ENCODE results near the gene RNF227. TPM values are rescaled to one million over a fixed set of nuclear protein-coding genes. Genes with fewer than 3 reads are reported as not detected.

The RNF227 gene
- total and polyA plus RNA-seq, 2 of the 13 experiments (the other 11 are each of a cell fraction or from before 2014, with no cell fraction given): 0.20 to 0.79 TPM

DNA sequence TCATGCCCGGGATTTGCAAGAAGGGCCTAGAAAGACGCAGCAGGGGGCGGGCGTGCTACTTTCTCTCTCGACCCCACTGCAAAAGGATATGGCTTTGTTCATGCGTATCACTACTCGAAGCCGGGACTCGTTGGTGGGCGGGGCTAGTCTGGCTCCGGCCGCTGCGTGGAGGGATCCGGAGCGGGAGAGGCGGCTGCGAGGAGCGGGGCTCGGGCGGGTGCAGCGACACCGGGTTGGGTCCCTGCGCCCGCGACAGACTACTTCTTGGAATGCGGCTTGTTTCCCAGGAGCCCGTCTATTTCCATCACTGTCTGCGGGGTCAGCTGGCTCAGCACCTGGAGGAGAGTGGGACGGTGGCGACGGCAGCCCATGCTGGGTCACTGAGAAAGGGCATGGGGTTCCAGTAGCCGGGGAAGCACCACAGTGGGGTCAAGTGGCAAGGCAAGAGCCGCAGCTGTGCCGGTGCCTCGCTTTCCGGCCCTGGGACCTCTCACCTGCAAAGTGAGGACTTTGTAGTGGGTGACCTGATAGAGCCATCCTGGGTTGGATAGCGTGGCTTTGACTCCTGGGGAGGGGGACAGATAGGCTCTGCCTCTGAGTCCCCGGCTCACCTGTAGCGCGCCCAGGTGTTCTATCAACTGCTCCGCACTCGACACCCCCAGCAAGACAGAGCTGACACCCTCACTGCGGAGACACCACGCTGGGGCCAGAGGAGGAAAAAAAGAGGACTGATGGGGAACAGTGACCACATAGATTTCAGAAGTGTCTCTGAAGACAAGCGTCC lies 6.9 kb upstream of the RNF227 start:
- CTCF ChIA-PET (ENCODE audit: low intra/inter-chr PET ratio, low total read pairs): no interaction called here
- no peak overlapping the region for H3K4me2 ChIP-seq (ENCODE audit: low read depth, low read length)
- intact Hi-C loops (cut with micrococcal nuclease; ENCODE audit: unreplicated experiment): no loop called here

DNA sequence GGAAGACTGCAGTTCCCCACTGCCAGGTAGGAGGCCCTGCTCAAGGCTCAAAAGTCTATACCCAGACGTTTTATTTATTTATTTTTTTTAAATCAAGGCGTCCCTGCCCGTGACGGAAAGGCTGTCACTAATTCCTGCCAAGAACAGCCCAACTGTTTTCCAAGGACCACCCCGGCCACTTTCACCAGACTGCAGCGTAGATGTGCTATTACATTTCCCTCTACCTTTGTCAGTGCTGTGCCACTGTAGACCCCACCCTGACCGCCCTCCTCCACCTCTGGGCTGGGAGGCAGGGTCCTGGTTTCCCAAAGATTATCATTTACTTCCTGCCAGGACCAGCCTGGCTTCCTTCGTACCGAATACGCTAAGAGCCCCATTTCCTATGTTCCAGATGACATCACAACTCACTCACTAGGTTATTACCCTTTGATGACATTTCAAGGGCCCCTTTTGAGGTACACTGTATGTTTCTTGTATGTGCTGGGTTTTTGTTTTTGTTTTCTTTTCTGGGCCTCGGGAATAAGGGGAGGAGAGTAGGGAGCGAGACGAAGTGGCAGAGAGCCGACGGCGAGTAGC lies 6.3 kb upstream of the RNF227 start:
- POLR2A ChIA-PET: no interaction called here
- Histone ChIP-seq H3K27me3 (ENCODE audit: control insufficient read depth in 1 of 2, insufficient read depth in 2 of 2, low read length in 2 of 2) (no peaks in the 10 kb centered on the region), H3K4me2 (ENCODE audit: low read depth, low read length) (no peak overlapping the region), H3K9ac (ENCODE audit: insufficient read depth, low read depth, low read length) (no peak overlapping the region), H3K27ac (ENCODE audit: extremely low read length, insufficient read depth, low read length) (no peak overlapping the region), H3K4me1 (ENCODE audit: insufficient read depth, low read length) (no peaks in the 10 kb centered on the region), H3K9me3 (ENCODE audit: low read length) (no peaks in the 10 kb centered on the region), H3K4me3 (replicated peaks in 1 of 3; ENCODE audit: insufficient read depth in 1 of 3, low read depth in 2 of 3, low read length in 3 of 3) (no peak overlapping the region), H3K36me3 (replicated peaks in 1 of 2; ENCODE audit: control insufficient read depth in 1 of 2, insufficient read depth in 2 of 2, low read length in 2 of 2) (no peaks in the 10 kb centered on the region), H3K79me2 (ENCODE audit: insufficient read depth, low read length) (no peaks in the 10 kb centered on the region), H2AFZ (ENCODE audit: low read length) (no peak overlapping the region), H4K20me1 (ENCODE audit: insufficient read depth, low read length) (no peaks in the 10 kb centered on the region)
- TF ChIP-seq ZSCAN22 (CRISPR knock-in tag; IDR thresholded peaks at IDR 0.05) (no peak), CREB1 (IDR thresholded peaks at IDR 0.05) (peak; percentile 40; the same call in 1 of the 2 replicates), CREB1 (CRISPR knock-in tag; IDR thresholded peaks at IDR 0.05) (no peak), NFE2L2 (IDR thresholded peaks at IDR 0.05; ENCODE audit: low read length) (no peak)
- TF ChIP-seq, protein P1, sequence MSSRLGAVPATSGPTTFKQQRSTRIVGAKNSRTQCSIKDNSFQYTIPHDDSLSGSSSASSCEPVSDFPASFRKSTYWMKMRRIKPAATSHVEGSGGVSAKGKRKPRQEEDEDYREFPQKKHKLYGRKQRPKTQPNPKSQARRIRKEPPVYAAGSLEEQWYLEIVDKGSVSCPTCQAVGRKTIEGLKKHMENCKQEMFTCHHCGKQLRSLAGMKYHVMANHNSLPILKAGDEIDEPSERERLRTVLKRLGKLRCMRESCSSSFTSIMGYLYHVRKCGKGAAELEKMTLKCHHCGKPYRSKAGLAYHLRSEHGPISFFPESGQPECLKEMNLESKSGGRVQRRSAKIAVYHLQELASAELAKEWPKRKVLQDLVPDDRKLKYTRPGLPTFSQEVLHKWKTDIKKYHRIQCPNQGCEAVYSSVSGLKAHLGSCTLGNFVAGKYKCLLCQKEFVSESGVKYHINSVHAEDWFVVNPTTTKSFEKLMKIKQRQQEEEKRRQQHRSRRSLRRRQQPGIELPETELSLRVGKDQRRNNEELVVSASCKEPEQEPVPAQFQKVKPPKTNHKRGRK (CRISPR knock-in tag; IDR thresholded peaks at IDR 0.05): no peak
- TF ChIP-seq, protein P2, sequence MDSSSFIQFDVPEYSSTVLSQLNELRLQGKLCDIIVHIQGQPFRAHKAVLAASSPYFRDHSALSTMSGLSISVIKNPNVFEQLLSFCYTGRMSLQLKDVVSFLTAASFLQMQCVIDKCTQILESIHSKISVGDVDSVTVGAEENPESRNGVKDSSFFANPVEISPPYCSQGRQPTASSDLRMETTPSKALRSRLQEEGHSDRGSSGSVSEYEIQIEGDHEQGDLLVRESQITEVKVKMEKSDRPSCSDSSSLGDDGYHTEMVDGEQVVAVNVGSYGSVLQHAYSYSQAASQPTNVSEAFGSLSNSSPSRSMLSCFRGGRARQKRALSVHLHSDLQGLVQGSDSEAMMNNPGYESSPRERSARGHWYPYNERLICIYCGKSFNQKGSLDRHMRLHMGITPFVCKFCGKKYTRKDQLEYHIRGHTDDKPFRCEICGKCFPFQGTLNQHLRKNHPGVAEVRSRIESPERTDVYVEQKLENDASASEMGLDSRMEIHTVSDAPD (CRISPR knock-in tag; IDR thresholded peaks at IDR 0.05): no peak
- in situ Hi-C loops (cut with HindIII; ENCODE audit: extremely low pct_ligation_motif_present, low pct_unique_long_range_greater_than_20kb): no loop called here
- intact Hi-C loops (cut with micrococcal nuclease; ENCODE audit: unreplicated experiment): no loop called here
- no peak for FAIRE-seq
- BruUV-seq (replicated peaks): no TSS peak
- no peak for ATAC-seq
- 79% methylated on average over 16 of the region's 16 CpGs for WGBS (ENCODE audit: low lambda C conversion rate)
- CTCF ChIA-PET (ENCODE audit: low intra/inter-chr PET ratio, low total read pairs): no interaction called here
- no peak for DNase-seq (ENCODE audit: low spot score)

More for the DNA sequence above, 6.9 kb upstream of the RNF227 start:
- POLR2A ChIA-PET: no interaction called here
- no peaks in the 10 kb centered on the region for H3K4me1 ChIP-seq (ENCODE audit: insufficient read depth, low read length)
- in situ Hi-C loops (cut with HindIII; ENCODE audit: extremely low pct_ligation_motif_present, low pct_unique_long_range_greater_than_20kb): no loop called here
- H3K36me3 ChIP-seq (replicated peaks in 1 of 2; ENCODE audit: control insufficient read depth in 1 of 2, insufficient read depth in 2 of 2, low read length in 2 of 2): no peaks in the 10 kb centered on the region
- no peaks in the 10 kb centered on the region for H3K79me2 ChIP-seq (ENCODE audit: insufficient read depth, low read length)
- TF ChIP-seq, protein P3, sequence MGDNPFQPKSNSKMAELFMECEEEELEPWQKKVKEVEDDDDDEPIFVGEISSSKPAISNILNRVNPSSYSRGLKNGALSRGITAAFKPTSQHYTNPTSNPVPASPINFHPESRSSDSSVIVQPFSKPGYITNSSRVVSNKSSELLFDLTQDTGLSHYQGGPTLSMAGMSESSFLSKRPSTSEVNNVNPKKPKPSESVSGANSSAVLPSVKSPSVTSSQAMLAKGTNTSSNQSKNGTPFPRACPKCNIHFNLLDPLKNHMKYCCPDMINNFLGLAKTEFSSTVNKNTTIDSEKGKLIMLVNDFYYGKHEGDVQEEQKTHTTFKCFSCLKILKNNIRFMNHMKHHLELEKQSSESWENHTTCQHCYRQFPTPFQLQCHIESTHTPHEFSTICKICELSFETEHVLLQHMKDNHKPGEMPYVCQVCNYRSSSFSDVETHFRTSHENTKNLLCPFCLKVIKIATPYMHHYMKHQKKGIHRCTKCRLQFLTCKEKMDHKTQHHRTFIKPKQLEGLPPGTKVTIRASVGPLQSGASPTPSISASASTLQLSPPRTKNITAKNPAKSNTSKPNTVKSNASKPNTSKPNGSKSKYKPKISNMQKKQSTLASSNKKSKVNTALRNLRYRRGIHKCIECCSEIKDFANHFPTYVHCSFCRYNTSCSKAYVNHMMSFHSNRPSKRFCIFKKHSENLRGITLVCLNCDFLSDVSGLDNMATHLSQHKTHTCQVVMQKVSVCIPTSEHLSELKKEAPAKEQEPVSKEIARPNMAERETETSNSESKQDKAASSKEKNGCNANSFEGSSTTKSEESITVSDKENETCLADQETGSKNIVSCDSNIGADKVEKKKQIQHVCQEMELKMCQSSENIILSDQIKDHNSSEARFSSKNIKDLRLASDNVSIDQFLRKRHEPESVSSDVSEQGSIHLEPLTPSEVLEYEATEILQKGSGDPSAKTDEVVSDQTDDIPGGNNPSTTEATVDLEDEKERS (CRISPR knock-in tag; IDR thresholded peaks at IDR 0.05): no peak
- H4K20me1 ChIP-seq (ENCODE audit: insufficient read depth, low read length): no peaks in the 10 kb centered on the region
- H3K9me3 ChIP-seq (ENCODE audit: low read length): no peaks in the 10 kb centered on the region
- ATAC-seq: no peak
- FAIRE-seq: no peak
- no peak overlapping the region for H2AFZ ChIP-seq (ENCODE audit: low read length)
- H3K4me3 ChIP-seq (replicated peaks in 1 of 3; ENCODE audit: insufficient read depth in 1 of 3, low read depth in 2 of 3, low read length in 3 of 3): no peak overlapping the region
- H3K9ac ChIP-seq (ENCODE audit: insufficient read depth, low read depth, low read length): no peak overlapping the region
- DNase-seq (ENCODE audit: low spot score): no peak
- H3K27me3 ChIP-seq (ENCODE audit: control insufficient read depth in 1 of 2, insufficient read depth in 2 of 2, low read length in 2 of 2): no peaks in the 10 kb centered on the region
- 84% methylated on average over 34 of the region's 45 CpGs for WGBS (ENCODE audit: low lambda C conversion rate)
- H3K27ac ChIP-seq (ENCODE audit: extremely low read length, insufficient read depth, low read length): no peak overlapping the region
- BruUV-seq (replicated peaks): no TSS peak
